HG03432 (cell line): Measurements from ENCODE around the gene BOK.
"Not testable (repeated sequence)": the region's sequence is repeated elsewhere in the genome, so short reads cannot be mapped to it uniquely, and the experiment has no call there.

Experiments
- ATAC-seq: cut with Tn5 transposase; IDR thresholded peaks from one replicate; pipeline ENCODE4 v1.9.1; 2021; ENCODE audit warnings: mild to moderate bottlenecking, moderate library complexity; ENCODE audit not compliant: unreplicated experiment

Gene BOK

DNA sequence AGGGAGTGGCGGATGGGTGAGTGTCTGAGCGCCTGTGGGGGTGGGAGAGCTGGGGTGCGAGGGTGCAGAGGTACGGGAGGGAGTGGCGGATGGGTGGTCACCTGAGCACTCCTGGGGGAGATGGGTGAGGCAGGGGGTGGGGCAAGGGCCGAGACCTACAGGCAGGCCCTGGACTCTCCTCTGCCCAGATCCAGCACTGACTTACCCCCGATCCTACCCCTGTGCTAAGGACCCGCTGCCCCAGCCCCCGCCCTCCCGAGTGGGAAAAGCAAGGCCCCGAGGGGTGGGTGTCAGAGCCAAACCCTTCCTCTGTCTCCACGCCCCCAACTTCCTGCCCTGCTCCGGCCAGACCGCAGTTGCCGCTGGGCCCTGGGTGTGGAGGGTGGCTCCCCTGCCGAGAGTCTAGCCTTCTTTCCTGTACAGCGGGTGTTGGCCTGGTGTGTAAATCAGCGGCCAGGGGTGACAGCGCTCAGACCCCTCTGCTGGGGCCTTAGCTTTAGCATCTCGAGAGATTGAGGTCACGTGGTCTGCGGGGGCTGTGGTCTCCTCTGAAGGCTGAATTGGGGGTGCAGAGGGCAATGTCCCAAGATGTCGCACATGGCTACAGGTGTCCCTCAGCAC is 12.5 kb downstream of the BOK start:
- ATAC-seq: no peak

DNA sequence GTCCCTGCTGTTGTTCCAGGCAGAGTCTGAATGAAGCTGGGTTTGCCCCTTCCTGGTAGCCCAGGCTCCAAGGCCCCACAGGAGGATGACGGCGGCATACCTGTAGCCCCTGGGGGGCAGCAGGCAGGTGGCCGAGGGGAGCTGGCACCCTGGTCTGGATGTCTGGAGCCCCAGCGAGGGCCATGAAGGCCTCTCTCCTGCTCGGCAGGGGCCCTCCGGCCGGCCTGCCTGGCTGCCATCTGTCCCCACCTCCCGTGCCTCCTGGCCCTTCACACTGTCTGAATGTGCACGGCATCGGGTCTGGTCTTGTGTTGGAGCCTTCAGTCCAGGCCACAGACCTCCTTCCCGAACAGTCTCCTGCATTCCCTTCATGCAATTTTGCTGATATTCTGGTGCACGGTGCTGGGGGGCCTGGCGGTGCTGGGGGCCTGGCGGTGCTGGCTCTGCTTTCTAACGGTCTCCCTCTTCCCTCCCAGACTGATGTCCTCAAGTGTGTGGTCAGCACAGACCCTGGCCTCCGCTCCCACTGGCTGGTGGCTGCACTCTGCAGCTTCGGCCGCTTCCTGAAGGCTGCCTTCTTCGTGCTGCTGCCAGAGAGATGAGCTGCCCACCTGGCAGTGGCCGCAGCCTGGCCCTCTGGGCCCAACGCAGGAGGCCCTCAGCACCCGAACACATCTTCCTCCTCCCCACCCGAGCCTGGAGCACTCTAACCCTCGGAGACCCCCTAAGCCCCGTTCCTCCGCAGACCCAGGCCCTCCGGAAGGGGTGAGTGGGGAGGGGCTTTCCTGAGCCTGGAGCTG is 13.5 kb downstream of the BOK start:
- ATAC-seq: no peak

DNA sequence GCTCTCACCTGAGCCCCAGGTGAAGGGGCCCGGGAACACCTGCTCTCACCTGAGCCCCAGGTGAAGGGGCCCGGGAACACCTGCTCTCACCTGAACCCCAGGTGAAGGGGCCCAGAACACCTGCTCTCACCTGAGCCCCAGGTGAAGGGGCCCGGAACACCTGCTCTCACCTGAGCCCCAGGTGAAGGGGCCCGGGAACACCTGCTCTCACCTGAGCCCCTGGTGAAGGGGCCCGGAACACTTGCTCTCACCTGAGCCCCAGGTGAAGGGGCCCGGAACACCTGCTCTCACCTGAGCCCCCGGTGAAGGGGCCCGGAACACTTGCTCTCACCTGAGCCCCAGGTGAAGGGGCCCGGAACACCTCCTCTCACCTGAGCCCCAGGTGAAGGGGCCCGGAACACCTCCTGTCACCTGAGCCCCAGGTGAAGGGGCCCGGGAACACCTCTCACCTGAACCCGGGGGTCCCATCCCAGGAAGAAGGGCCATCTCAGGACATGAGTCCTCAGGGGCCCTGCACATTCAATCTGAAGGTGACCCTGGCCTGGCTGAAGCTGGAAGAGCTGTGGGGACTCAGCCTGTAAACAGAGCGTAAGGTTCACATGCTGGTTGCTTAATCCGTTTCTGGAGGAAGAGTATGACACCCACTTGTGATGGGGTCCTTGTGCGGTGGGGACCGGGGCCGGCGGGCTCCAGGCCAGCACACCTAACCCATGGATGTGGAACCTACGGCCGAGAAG is 14.5 kb downstream of the BOK start:
- ATAC-seq: not testable (repeated sequence)

DNA sequence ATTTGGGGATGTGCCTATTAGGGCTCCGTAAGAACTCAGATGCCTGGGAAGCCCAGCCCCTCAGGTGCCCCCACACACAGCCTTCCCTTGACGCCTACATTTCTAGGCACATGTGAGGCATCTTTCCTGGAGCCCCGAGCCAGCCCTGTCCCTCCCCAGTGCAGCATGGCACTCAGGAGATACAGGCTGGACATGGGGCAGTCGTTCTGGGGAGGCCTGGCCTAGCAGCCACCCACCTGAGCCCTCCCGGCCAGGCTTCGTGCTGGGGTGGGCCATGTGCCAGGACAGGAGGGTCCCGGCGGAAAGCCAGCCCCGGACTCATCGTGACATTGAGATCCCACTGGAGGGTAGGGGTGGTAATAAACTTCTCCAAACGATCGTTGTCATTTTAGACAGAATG is 15.2 kb downstream of the BOK start:
- no peak for ATAC-seq

DNA sequence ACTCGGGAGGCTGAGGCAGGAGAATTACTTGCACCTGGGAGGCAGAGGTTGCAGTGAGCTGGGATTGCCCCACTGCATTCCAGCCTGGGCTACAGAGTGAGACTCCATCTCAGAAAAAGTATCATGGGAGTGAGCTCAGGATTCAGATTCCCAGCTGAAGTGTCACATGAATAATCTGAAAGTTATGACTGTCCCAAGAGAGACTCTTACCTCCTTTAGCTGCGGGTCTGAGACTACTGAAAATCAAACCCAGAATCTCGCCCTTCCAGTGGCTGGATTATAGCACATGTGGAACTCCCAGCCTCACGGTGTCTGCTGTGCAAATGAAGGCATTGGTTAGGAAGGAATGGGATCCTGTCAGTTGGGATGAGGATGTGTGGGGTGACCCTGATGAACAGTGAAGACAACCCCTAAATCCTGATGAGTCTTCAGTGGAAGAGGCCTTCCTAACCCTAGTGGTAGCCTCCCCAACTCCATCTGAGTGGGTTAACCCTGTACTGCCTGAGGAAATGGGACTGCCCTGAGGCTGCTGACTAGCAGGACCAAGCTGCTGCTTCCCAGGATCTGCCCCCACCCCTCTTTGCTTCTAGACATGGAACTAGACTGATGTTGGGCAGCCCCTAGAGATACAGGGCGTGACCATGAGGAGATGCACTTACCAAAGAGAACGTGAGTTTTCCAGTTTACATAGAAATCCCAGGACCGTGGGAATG is 16.5 kb downstream of the BOK start:
- ATAC-seq: no peak

DNA sequence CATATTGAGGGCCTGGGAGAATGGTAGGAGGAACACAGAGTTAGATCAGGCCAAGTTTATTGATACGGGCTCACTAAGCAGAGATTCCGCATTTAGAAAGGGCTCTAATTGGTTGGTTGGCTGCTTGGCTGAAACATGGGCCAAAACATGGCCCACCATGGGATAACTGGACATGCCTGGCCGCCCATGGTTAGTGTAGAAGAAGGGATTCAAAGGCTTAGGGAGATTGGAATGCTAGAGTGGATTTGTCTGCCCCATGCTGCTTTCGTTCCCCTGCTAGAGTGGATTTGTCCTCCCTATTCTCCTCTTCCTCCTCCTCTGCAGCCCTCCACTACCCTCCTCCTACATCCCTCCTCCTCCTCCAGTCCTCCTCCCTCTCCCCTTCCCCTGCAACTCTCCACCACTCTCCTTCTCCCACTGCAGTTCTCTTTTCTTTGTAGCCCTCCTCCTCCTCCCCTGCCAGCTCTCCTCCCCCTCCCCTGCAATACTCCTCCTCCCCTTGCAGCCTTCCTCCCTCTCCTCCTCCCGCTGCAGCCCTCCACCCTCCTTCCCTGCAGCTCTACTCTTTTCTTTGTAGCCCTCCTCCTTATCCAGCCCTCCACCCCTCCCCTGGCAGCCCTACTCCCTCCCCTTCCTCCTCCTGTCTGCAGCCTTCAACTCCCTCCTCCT is 17.2 kb downstream of the BOK start:
- no peak for ATAC-seq

DNA sequence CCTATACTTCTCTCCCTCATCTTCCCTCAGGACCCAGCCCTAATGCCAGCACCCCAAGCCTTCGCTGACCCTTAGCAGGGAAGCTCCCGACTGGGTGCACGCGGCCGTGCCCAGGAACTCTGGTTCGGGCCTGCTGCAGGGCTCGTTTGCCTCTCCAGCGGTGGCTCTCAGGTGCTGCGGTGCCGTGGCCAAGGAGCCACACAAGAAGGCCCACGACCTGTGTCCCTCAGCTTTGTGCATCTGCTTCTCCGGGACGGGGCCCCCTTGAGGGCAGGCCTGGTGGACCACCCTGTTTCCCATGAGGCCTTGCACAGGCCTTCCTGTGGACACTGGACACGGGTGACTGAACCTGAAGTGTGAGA is 17.7 kb downstream of the BOK start:
- no peak for ATAC-seq

DNA sequence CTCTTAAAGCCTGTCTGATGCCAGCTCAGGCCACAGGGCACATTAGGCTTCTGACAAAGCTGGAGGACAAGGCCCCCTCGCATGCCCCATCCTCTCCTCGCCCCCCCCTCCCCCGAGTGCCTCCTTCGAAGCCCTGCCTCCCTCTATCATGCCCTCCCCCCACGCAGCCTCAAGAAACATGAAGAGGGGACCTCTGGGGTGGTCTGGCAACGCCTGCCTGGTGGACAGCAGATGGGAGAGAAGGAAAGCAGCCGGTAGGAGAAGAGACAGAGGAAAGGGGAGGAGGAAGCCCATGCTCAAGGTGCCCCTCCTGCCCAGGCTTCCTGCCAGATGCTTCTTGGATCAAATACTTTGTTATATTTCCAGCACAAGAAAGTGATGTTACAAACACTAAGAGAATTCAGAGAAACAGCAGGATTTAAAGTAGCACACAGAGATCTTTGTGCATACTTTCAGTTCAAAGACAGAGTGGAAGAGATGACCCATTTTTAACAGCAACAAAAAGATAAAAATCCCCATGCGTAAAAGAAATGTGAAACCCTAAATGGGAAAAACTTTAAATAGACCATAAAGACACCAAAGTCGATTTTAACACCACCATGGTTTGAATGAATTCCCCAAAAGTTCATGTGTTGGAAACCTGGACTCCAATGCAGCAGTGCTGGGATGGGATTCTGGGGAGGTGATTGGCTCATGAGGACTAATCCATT is 19.0 kb downstream of the BOK start:
- ATAC-seq: no peak

DNA sequence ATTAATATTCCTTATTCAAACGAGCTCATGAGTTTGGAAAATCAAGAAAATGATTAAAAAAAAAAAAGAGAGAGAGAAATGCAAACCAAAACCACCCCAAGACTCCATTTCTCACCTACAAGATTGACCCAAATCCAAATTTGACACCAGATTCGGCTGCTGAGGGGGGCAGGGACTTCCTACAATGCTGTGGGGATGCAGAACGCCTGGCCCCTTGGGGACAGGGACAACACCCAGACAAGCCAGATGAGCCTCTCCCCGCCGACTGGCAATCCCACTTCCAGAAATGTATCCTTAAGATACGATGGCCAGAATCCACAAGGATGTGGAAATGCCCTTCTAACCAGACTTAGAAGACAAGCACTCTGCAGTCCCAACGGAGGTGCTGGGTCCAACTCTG is 20.7 kb downstream of the BOK start:
- ATAC-seq: no peak

DNA sequence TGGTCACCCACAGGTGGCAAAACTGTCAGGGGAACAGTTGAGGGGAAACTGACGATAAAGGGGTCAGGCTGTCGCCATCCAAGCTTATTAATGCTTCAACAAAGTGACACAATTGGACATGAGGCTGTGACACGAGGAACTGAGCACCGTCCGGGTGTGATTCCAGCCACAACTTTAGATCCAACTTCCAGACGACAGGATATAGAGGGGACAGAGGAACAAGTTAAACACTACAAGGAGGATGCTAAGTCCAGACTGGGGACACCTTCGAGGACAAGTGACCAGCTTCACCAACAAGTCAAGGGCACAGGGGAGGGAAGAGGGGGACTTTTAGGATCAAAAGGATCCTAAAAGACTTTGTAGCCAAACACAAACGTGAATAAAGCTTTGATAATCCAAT is 23.8 kb downstream of the BOK start:
- ATAC-seq: no peak

DNA sequence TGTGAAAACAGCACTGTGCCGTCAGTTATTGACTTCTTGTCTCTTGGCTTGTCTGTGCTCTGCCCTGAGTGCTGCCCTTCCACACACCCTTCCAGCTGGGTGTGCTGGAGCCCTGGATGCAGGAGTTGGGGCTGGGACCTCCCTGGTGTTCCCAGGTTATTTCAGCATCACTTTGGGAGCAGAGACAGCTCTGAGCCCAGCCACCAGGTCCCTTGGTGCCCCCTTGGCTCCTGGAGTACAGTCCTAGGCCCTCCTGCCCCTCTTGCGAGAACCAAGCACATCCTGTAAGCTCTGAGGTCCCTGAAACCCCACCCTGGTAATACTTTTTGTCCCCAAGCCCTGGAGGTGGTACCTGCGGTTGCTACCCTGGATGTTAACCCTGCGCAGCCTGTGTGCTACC is 24.3 kb downstream of the BOK start:
- ATAC-seq: no peak

DNA sequence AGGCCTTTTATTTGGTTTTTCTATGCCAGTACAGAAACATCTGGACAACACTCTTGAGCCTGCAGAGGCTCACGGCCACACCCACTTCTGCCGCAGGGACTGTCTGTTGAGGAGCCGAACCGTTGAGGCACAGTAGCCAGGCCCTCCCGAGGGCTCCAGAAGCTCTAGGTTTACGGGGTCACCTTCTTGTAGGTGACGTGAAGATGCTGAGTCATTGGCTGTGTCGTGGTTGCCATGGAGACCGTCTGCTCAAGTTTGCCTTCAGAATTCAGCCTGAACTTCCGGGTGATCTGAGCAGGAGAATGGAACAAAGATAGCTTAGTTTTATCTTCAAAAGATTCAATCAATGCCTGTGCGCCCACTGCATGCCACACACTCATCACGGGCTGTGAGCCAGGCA is 25.9 kb downstream of the BOK start:
- no peak for ATAC-seq

DNA sequence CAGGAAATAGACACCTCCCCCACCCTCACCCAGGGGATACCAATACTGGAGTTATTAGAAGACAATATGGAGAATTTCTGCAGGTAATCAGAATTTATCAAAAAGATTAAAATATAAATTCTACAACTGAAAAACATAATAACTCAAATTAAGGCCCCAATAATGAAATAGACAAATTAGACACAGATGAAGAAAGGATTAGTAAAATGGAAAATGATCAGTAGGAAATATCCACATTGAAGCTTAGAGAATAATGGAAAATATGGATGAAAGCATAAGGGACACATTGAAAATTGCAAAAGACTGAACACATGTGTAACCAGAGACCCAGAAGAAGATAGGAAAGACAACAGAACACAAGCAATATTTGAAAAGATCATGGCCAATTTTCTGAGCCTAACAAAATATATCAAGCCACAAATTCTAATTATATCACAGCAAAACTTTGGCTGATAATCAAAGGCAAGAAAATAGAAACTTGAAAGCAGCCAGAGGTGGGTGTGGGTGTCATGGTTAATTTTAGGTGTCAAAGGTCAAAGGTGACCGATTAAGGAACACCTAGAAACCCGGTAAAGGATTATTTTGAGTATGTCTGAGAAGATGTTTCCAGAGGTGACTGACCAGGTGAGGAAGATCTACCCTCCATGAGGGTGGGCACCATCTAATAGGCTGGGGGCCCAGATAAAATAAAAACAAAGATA is 28.2 kb downstream of the BOK start:
- no peak for ATAC-seq

DNA sequence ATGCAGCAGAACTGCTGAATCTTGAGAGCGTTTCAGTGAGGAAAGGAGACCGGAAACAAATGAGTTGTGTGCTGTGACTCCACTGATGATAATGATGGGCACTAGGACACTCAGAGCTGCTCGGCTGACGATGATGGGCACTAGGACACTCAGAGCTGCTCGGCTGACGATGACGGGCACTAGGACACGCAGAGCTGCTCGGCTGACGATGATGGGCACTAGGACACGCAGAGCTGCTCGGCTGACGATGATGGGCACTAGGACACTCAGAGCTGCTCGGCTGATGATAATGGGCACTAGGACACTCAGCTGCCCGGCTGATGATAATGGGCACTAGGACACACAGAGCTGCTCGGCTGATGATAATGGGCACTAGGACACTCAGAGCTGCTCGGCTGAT is 31.3 kb downstream of the BOK start:
- ATAC-seq: not testable (repeated sequence)

DNA sequence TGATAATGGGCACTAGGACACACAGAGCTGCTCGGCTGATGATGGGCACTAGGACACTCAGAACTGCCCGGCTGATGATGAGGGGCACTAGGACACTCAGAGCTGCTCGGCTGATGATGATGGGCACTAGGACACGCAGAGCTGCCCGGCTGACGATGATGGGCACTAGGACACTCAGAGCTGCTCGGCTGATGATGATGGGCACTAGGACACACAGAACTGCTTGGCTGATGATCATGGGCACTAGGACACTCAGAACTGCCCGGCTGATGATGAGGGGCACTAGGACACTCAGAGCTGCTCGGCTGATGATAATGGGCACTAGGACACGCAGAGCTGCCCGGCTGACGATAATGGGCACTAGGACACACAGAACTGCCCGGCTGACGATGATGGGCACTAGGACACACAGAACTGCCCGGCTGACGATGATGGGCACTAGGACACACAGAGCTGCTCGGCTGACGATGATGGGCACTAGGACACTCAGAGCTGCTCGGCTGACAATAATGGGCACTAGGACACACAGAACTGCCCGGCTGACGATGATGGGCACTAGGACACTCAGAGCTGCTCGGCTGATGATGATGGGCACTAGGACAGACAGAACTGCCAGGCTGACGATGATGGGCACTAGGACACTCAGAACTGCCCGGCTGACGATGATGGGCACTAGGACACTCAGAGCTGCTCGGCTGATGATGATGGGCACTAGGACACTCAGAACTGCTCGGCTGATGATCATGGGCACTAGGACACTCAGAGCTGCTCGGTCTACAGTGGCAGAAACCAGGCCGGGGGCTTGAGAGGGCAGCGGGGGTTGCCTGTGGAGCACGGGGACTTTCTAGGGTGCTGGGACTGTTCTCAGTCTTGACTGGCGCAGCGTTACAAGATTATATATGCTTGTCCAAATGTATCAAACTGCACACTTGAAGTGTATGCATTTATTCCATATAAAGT is 32.2 kb downstream of the BOK start:
- not testable (repeated sequence) for ATAC-seq

DNA sequence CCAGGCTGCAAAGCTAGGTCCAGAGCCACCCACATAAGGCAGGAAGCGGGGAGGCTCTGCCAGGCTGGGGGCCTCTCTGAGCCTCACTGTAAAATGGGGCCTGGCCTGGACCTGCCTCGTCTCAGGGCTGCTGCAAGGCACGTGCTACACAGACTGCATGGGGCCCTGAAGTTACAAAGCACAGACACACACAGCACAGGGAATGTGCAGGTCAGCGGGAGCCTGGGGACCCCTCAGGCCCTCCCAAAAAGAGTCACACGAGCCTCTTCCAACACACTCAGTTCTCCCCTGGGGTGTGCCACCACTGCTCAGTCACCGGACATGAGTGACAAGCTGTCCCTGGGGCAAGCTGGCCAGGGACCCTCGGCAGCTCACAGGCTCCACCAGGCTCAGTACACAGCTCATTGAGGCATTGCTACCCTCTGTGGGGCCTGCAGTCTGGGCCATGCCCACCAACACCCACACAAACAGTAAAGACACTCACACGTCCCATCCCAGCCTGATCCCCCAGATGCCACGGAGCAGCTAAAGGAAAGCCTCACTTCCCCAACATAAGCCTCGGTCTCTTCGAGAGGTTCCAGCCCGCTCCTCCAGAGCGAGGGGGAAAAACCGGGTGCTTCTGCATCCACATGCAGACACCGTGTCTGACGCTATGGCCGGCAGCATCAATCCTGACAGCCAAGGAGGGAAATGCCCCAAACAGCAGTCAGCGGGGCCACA is 33.7 kb downstream of the BOK start:
- ATAC-seq: no peak

DNA sequence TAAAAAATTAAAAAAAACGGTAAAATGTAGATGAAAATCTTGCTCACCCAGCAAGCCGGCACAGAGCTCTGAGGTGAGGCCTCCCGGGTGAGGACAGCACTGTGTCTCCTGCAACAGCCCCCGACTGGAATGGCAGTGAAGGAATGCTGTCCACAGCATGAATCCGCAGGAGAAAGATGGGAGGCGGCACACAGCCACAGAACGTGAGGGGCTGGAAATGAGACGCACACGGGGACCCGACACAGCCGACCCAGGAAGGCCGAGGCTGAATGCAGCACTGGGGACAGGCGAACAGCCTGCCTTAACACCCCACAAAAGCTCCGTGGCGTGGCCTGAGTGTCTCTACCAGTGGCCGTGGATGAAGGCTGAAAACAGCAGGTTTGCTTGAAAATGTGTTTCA is 34.7 kb downstream of the BOK start:
- ATAC-seq: no peak

DNA sequence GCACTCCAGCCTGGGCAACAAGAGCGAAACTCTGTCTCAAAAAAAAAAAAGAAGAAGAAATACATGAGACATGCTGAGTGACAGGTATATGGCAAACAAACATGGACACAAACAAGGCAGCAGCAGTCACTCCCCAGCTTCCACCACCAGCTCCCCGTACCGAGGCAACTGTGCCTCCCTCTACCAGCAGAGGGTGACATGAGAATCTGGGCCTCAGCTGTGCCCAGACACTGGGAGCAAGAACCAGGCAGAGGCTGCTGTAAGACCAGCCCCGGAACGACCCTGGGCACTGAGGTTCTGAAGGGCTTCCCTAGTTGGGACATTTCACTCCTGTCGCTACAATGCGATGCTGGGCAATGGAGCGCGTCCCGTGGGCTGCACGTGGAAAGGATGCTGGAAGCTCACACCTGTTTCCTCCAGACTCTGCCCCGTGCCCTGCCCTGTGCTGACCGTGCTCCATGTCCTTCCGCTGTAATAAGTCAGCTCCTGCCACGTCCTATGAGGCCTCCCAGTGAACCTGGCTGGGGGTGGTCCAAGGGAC is 37.1 kb downstream of the BOK start:
- ATAC-seq: no peak
